Fibroblast of villous mesenchyme (primary cell): ENCODE results near the gene ADAMTS17. TPM values are rescaled to one million over a fixed set of nuclear protein-coding genes. Genes with fewer than 3 reads are reported as not detected.

Experiments
- DNase-seq: peaks from one replicate; pipeline ENCODE4 v3.0.0-alpha.2; 2010; ENCODE audit warnings: low read depth
- H3K4me3 ChIP-seq: 2 replicates; pipeline ENCODE4 v1.5.1; 2011; ENCODE audit warnings: low read depth, mild to moderate bottlenecking, low read length
- total RNA-seq: library from RNA; depleted of rRNA; stranded (reverse); fragments of >200 nt; gene quantifications from 2 replicates; pipeline ENCODE4 v1.2.3, GENCODE V29; 2012
- TF ChIP-seq, protein P1 (sequence below): IDR thresholded peaks from 2 replicates; pipeline ENCODE4 v1.5.1; 2012; ENCODE audit warnings: low read depth, mild to moderate bottlenecking, low read length; ENCODE audit not compliant: insufficient read depth

The ADAMTS17 gene
- total RNA-seq, 1 donor, result under 0.01 TPM

DNA sequence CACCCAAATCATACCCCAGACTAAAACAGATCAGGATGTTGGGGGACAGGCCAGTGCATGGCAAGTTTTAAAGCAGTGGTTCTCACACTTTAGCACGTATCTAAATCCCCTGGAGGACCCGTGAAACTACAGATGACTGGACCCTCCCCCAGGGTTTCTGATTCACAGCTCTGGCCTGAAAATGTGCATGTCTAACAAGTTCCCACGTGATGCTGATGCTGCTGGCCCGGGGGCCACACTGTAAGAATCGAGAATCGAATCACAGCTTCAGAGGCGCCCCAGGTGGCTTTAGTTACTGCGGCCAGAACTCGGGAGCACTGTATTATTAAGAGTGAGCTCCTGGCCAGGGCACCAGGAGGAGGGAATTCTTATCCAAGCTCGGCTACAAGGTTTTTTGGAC, 11.6 kb downstream of the ADAMTS17 start:
- no peak for DNase-seq
- TF ChIP-seq, protein P1, sequence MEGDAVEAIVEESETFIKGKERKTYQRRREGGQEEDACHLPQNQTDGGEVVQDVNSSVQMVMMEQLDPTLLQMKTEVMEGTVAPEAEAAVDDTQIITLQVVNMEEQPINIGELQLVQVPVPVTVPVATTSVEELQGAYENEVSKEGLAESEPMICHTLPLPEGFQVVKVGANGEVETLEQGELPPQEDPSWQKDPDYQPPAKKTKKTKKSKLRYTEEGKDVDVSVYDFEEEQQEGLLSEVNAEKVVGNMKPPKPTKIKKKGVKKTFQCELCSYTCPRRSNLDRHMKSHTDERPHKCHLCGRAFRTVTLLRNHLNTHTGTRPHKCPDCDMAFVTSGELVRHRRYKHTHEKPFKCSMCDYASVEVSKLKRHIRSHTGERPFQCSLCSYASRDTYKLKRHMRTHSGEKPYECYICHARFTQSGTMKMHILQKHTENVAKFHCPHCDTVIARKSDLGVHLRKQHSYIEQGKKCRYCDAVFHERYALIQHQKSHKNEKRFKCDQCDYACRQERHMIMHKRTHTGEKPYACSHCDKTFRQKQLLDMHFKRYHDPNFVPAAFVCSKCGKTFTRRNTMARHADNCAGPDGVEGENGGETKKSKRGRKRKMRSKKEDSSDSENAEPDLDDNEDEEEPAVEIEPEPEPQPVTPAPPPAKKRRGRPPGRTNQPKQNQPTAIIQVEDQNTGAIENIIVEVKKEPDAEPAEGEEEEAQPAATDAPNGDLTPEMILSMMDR, result no peak
- no peak overlapping the region for H3K4me3 ChIP-seq

DNA sequence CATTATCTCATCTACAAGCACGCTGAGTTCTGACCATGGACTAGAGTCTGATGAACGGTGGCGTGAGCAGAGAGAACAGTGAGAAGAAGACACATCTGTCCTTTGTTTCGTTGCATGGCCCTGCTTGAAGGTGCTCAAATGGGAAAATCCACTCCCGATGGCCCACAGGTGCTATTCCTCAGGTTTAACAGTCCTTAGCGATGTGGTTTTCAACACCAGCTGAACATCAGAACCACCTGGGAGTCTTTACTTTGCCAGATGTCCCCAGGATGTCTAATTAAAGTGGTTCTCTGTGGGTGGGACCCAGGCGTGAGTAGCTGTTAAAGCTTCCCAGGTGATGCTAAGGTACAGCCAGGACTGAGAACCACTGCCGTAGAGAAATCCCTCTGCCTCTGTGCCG, 13.0 kb downstream of the ADAMTS17 start:
- no peak for DNase-seq
- TF ChIP-seq, protein P1, result no peak
- no peak overlapping the region for H3K4me3 ChIP-seq

DNA sequence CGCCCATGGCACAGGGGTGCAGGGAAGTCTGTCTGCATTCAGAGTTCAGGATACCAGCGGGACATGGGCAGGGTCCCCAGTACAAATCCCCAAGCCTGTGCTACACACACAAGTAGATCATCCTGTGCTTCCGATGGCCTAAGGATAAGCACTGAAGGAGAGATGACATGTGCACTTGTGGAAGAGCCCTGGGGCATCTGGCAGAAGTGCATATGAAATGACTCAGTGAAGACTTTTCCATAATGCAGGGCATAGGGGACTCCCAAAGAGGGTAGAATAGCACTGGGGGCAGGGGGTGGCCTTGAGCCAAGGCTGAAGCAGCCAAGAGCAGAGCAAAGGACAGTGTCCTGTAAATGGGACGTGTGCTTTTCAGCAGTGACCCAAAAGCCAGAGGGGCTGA, 22.9 kb downstream of the ADAMTS17 start:
- TF ChIP-seq, protein P1, result no peak

DNA sequence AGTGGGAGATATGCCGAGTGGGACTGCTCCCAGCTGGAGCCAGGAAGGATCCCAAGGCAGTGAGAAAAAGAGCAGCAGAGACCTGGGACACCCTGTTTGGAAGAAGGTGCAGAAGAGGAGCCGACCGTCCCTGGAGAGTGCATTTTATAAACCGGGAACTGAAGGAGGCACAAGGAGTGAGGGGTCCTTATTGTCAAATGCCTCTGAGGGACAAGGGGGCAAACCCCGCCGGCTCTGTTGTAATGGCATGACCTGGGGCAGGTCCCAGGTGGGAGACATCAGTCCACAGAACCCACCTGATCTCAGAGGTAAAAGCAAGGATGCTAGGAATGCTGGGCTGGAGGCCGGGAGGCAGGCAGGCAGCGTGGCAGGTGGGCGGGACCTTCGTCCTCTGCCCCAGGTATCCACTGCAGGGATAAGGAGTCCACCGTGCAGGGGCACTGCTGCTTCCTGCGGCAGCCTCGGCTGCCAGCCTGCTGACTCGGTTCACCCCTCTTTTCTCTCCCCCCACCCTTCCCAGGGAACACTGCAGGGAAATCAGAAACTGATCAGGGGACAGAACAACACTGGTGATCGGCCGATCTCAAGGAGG, 26.9 kb downstream of the ADAMTS17 start:
- no peak overlapping the region for H3K4me3 ChIP-seq
- no peak for DNase-seq
- TF ChIP-seq, protein P1, result no peak

More for the DNA sequence above, 22.9 kb downstream of the ADAMTS17 start:
- no peak for DNase-seq
- no peak overlapping the region for H3K4me3 ChIP-seq

DNA sequence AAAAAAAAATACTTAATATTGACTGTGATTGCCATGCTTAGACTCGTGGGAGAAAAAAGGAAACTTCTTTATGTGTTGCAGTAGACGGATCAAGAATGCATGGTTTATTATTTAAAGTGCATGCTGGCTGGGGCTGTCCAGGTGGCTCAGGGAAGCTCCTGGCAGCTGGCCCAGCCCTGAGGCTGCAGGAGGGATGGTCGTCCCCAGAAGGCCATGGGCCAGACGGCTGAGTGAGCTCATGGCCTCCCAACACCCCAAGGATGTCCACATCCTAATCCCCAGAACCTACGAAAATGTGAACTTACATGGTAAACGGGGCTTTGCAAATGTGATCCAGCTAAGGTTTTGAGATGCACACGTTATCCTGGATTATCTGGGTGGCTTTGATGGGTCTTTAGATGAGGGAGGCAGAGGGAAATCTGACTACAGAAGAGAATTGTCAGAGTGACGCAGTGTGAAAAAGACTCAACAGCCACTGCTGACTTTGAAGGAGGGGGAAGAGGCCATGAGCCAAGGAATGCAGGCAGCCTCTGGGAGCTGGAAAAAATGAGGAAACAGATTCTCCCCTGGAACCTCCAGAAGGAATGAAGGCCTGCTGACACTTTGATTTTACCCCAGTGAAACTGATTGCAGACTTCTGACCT, 29.8 kb downstream of the ADAMTS17 start:
- no peak for DNase-seq
- no peak overlapping the region for H3K4me3 ChIP-seq
- TF ChIP-seq, protein P1, result no peak

DNA sequence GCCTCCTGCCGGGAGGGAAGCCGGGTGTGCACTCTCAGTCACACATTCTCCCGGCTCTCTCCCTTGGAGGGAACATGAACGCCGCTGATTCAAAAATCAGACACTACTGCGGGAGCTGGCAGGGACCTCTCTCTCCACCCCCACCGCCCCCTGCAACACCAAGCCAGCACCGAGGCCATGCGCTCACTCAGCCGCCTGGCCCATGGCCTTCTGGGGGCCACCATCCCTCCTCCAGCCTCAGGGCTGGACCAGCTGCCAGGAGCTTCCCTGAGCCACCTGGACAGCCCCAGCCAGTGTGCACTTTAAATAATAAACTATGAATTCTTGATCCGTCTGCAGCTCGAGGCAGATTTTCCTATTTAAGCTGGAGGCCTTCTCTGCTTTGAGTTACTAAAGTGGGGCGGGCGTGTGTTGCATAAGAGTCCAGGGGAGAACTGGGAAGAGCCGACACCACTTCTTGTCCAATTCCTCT, 30.6 kb downstream of the ADAMTS17 start:
- no peak for DNase-seq
- TF ChIP-seq, protein P1, result no peak
- no peak overlapping the region for H3K4me3 ChIP-seq
